ENCODE measurements around the gene PLAU.
A peak's percentile ranks its signal among the peaks of the same experiment; 100 is the strongest.

Gene PLAU

DNA sequence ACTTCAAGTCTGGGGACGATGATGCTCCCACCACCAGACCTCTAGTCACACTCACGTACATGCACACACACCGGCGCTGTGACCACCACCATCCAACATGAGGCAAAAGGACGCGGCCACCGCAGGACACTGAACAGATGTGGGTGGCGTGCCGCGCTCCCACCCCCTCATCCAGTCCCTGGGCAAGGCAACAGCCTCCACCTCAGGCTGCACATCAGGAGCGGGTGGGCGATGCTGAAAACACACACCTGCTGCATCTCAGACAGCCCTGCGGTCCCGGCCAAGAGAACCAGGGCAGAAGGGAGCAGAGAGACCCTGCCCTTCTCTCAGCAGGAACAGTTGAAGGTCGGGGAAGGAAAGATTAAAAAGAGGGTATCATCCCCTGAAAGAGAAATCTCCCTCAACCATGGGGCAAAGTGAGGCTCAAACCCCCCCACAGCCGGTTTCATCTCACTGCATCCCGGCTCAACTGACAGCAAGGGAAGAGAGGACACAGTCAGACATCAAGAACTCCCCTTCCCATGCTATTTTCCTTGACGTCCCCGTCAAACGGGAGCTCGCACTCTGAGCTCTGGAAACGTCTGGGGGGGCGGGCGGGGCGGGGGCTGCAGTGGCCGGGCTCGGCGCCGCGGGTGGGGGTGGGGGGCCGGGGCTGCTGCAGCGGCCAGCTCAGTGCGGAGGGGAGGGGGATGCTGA is 37.6 kb upstream of the PLAU start:
- Mint-ChIP-seq H3K4me1 (peaks cover 42% of the 10 kb centered on the region), H3K27ac (peak overlapping the region; percentile 48), H3K36me3 (peaks cover 5% of the 10 kb centered on the region), H3K9me3 (no peaks in the 10 kb centered on the region), H3K27me3 (no peaks in the 10 kb centered on the region), H3K4me3 (peak overlapping the region; percentile 79)
- no peak for ATAC-seq

DNA sequence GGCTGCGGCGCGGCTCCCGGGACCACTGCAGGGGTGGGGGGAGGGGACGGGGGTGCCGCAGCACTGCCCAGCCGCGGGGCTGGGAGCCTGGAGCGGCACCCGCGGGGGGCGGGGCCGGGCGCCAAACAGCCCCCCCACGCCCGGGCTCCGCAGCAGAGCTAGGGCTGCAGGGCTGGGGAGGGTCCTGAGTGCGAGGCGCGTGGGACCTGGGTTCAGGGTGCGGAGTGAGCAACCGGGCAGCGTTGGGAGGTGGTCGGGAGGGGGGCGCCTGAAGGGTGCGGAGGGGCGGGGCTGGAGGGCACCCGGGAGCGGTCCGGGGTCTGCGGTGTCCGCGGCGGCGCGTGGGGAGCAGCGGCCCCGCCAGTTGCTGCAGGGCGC is 37.1 kb upstream of the PLAU start:
- peaks cover 43% of the 10 kb centered on the region for H3K4me1 Mint-ChIP-seq
- ATAC-seq, result peak; percentile 7
- no peaks in the 10 kb centered on the region for H3K9me3 Mint-ChIP-seq
- H3K36me3 Mint-ChIP-seq, result peaks cover 5% of the 10 kb centered on the region
- H3K27ac Mint-ChIP-seq, result no peak overlapping the region
- no peaks in the 10 kb centered on the region for H3K27me3 Mint-ChIP-seq
- peak overlapping the region; percentile 74 for H3K4me3 Mint-ChIP-seq

GRCh38 chr10:73874267-73875138 is 36.4 kb upstream of the PLAU start, which contains the start of gene CAMK2G:
Gene CAMK2G (minus strand): TSS chr10:73874555. CDS start chr10:73874461, 94 bp downstream.
- H3K27ac Mint-ChIP-seq, result peak within 1 kb of the TSS; percentile 79
- no peaks in the 10 kb centered on the region for H3K9me3 Mint-ChIP-seq
- peak within 1 kb of the TSS; percentile 89 for H3K4me3 Mint-ChIP-seq
- H3K36me3 Mint-ChIP-seq, result peaks cover 5% of the 10 kb centered on the region
- peaks cover 49% of the 10 kb centered on the region for H3K4me1 Mint-ChIP-seq
- H3K27me3 Mint-ChIP-seq, result no peaks in the 10 kb centered on the region
- peak; percentile 93 for ATAC-seq

DNA sequence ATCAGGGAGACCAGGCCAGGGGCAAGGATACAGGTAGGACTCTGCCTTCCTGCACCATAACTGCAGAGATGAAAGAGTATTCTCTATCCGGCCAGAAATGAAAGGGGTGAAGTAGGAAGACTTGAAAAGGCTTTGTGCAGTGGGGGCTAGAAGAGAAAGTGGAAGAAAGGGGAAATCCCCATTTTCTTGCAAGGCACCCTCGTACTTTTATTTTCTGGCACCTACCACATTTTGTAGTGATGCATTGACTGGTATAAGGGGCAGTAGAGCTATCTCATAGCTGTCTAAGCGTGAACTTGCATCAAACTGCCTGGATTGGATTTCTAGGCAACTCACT is 35.8 kb upstream of the PLAU start:
- Mint-ChIP-seq H3K4me3 (peak overlapping the region; percentile 89), H3K36me3 (peaks cover 5% of the 10 kb centered on the region), H3K27ac (peak overlapping the region; percentile 79), H3K27me3 (no peaks in the 10 kb centered on the region), H3K9me3 (no peaks in the 10 kb centered on the region), H3K4me1 (peaks cover 51% of the 10 kb centered on the region)
- ATAC-seq, result peak; percentile 14

- no peak overlapping the region for H3K27ac Mint-ChIP-seq
- no peak for ATAC-seq
- no peaks in the 10 kb centered on the region for H3K27me3 Mint-ChIP-seq
- H3K4me3 Mint-ChIP-seq, result no peak overlapping the region
- peaks cover 40% of the 10 kb centered on the region for H3K4me1 Mint-ChIP-seq
- no peaks in the 10 kb centered on the region for H3K9me3 Mint-ChIP-seq
- peaks cover 1% of the 10 kb centered on the region for H3K36me3 Mint-ChIP-seq
These were observed 34.8 kb upstream of the PLAU start for GRCh38 chr10:73876157-73876556.

GRCh38 chr10:73876566-73876965 is 34.4 kb upstream of the PLAU start:
- Mint-ChIP-seq H3K36me3 (no peaks in the 10 kb centered on the region), H3K4me1 (peaks cover 36% of the 10 kb centered on the region), H3K27me3 (no peaks in the 10 kb centered on the region), H3K27ac (no peak overlapping the region), H3K9me3 (no peaks in the 10 kb centered on the region), H3K4me3 (no peak overlapping the region)
- no peak for ATAC-seq

- H3K4me1 Mint-ChIP-seq, result peaks cover 32% of the 10 kb centered on the region
- no peaks in the 10 kb centered on the region for H3K9me3 Mint-ChIP-seq
- no peaks in the 10 kb centered on the region for H3K27me3 Mint-ChIP-seq
- ATAC-seq, result no peak
- H3K27ac Mint-ChIP-seq, result peak overlapping the region; percentile 8
- H3K36me3 Mint-ChIP-seq, result no peaks in the 10 kb centered on the region
- H3K4me3 Mint-ChIP-seq, result no peak overlapping the region
These were observed 34.0 kb upstream of the PLAU start for GRCh38 chr10:73876971-73877370.

- H3K4me3 Mint-ChIP-seq, result no peak overlapping the region
- H3K4me1 Mint-ChIP-seq, result peaks cover 25% of the 10 kb centered on the region
- no peaks in the 10 kb centered on the region for H3K27me3 Mint-ChIP-seq
- no peak for ATAC-seq
- H3K27ac Mint-ChIP-seq, result peak overlapping the region; percentile 8
- no peaks in the 10 kb centered on the region for H3K9me3 Mint-ChIP-seq
- no peaks in the 10 kb centered on the region for H3K36me3 Mint-ChIP-seq
These were observed 33.3 kb upstream of the PLAU start for GRCh38 chr10:73877533-73878160.

GRCh38 chr10:73878365-73878764 is 32.6 kb upstream of the PLAU start:
- Mint-ChIP-seq H3K4me1 (peaks cover 18% of the 10 kb centered on the region), H3K4me3 (no peak overlapping the region), H3K9me3 (no peaks in the 10 kb centered on the region), H3K27ac (no peak overlapping the region), H3K36me3 (no peaks in the 10 kb centered on the region), H3K27me3 (no peaks in the 10 kb centered on the region)
- ATAC-seq, result no peak

- Mint-ChIP-seq H3K4me3 (no peak overlapping the region), H3K9me3 (no peaks in the 10 kb centered on the region), H3K4me1 (peaks cover 18% of the 10 kb centered on the region), H3K27me3 (no peaks in the 10 kb centered on the region), H3K36me3 (no peaks in the 10 kb centered on the region), H3K27ac (peak overlapping the region; percentile 3)
- ATAC-seq, result peak; percentile 95
These were observed 31.4 kb upstream of the PLAU start for GRCh38 chr10:73879296-73880173.

DNA sequence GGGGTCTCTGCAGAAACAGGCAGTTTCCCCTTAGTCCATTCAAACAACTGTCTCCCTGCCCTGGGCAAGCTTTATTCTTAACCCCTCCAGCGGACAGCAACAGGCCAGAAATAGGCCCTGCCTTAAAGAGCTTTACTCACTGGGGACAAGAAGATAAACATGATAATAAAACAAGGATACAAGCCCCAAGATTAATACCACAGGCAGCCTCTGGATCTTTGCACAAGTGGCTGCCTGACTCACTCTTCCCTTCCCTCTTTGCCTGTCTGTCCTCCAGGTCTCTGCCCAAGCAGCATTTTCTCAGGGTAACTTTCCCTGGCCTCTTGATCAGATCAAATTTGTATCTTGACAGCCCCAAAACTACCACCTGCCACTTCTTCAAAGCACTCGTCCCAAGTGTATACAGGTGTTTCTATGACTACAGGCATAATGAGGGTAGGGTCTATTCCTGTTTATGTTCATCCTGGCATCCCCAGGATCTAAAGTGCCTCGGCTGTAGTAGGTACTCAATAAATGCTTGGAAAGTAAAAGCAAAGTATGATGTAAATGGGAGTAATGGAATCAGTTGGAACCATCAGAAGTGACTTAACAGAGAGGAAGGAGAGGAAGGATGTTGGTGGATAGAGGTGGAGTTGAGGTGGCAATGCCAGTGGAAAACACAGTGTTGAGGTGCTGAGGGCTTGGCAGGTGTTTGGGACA is 29.6 kb upstream of the PLAU start:
- Mint-ChIP-seq H3K36me3 (no peaks in the 10 kb centered on the region), H3K27ac (no peak overlapping the region), H3K27me3 (no peaks in the 10 kb centered on the region), H3K9me3 (no peaks in the 10 kb centered on the region), H3K4me1 (peaks cover 19% of the 10 kb centered on the region), H3K4me3 (no peak overlapping the region)
- no peak for ATAC-seq

DNA sequence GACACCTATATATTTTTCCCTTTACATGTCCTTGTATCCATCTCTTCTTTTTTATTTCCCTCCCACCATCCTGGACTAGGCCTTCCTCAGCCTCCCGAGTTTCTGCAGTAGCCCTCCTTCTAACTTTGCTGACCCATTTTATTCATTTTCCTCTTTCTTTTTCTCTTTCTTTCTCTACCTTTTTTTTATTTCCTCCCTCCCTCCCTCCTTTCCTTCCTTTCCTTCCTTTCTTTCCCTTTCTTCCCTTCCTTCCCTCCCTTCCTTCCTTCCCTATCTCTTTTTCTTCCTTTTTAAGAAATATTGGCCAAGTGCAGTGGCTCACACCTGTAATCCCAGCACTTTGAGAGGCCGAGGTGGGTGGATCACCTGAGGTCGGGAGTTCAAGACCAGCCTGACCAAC is 26.9 kb upstream of the PLAU start:
- no peaks in the 10 kb centered on the region for H3K36me3 Mint-ChIP-seq
- H3K4me1 Mint-ChIP-seq, result peaks cover 34% of the 10 kb centered on the region
- H3K4me3 Mint-ChIP-seq, result no peak overlapping the region
- H3K27me3 Mint-ChIP-seq, result no peaks in the 10 kb centered on the region
- H3K27ac Mint-ChIP-seq, result no peak overlapping the region
- no peaks in the 10 kb centered on the region for H3K9me3 Mint-ChIP-seq
- no peak for ATAC-seq

- Mint-ChIP-seq H3K4me3 (no peak overlapping the region), H3K27me3 (no peaks in the 10 kb centered on the region), H3K27ac (peak overlapping the region; percentile 54), H3K36me3 (no peaks in the 10 kb centered on the region), H3K4me1 (peaks cover 36% of the 10 kb centered on the region), H3K9me3 (no peaks in the 10 kb centered on the region)
- ATAC-seq, result peak; percentile 93
These were observed 24.8 kb upstream of the PLAU start for GRCh38 chr10:73886085-73886529.

DNA sequence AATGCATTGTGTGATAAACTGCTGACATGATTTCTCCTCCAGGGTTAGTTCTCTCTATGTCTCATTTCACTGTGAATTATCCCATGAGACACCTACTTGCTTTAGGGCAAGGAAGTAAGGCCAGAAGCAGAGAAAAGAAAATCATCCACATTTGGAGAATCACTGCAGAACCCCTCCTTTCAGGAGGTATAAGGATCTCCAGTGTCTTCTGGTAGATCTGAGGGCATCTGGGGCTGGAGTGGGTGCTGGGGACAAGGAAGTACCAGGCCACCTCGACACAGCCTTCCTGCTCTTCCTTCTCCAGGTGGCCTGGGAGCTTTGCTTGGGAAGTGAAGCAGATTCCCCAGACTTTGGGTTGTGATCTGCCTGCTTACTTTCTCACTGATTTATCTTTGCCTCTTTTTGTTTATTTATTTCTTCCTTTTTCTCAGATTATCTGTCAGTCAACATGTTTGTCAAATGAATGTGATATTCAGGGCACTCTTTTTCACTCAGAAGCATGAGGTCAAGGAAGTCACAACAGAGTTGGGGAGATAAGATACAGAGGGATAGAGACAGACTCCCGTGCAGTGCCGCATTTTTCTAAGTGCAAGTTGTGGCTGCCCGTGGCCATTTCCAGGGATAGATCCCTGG is 24.2 kb upstream of the PLAU start:
- H3K27me3 Mint-ChIP-seq, result no peaks in the 10 kb centered on the region
- peaks cover 41% of the 10 kb centered on the region for H3K4me1 Mint-ChIP-seq
- no peak overlapping the region for H3K4me3 Mint-ChIP-seq
- peak overlapping the region; percentile 54 for H3K27ac Mint-ChIP-seq
- ATAC-seq, result no peak
- H3K9me3 Mint-ChIP-seq, result no peaks in the 10 kb centered on the region
- H3K36me3 Mint-ChIP-seq, result no peaks in the 10 kb centered on the region

All from stimulated activated memory B cell treated with anti-CD40 and anti-IgM and Interleukin-4, amounts not matched to agents 10 μg/mL and 1 μg/mL and 100 μg/mL, for 72 hours (primary cell).